GM19397 (cell line): ENCODE measurements around the gene OSCP1.

Experiments
- ATAC-seq: cut with Tn5 transposase; IDR thresholded peaks from one replicate; pipeline ENCODE4 v1.9.1; 2021; ENCODE audit warnings: mild to moderate bottlenecking, moderate library complexity; ENCODE audit not compliant: unreplicated experiment

OSCP1 gene

DNA sequence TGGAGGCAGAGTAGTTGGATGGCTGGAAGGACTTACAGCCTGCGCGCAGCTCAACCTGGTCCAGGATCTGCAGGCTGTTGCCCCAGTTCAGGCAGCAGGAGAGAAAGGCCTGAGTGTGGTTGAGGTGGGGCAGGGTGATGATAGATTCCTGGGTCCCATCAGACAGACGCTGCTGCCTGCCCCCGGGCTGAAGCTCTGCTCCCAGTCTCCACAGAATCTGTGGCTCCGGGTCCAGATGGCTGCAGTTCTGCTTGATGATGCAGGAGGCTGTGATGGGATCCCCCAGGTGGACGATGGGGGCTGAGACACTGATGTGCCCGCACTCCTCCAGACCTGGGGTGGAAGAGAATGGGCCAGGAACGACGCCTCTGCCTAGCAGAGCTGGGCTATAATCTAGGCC is 25.1 kb upstream of the OSCP1 start:
- no peak for ATAC-seq

DNA sequence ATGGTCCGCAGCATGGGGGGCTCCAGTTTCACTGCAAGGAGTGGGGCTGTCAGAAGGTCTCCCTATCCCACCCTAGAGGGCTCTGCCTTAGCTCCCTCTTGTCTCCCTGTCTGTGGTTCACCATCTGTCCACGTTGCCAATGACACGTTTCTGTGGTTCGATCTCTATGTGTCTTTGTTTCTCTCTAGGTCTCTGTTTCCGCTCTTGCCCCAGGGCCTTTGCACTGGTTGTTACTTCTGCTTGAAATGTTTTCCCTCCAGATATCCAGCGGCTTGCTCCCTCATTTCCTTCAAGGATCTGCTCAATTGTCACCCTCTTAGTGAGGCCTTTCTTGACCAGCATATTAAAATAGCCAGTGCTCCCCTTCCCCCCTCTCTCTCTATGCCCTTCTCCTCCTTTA is 22.4 kb upstream of the OSCP1 start:
- no peak for ATAC-seq

DNA sequence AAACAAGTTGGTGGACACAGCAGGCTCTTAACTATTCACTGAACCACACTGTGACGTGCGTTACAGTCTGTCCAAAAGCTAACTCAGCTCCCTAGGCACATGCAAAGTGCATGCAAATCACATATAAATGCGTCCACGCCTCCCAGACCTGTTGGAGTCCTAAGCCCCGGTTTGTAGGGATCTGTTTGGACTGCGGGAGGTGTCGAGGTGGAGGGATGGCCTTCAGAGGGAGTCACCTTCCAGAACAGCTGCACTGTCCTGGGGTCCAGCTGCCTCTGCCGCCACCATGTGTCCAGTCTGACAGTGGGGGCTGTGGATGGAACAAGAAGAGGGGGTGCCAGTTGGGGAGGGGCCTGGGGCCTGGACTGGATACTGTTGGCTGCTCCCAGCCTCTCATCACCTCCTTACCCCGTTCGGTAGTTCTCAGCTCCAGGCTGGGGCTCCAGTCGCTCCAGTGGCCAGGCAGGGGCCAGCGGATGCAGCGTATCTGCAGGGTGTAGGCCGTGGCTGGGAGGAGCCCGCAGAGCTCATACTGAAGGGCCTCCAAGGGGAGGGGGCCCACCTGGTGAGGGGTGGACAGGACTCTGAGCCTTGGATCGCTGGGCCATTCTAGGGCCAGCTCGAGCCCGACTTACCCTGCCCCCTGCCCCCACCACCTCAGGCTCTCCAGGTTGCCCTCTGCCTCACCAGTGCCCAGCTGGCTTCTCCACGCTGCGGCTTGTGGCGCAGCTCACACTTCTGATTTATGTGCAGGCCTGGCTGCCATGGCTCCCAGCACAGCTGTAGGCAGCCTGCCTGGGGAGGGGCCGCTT is 21.8 kb upstream of the OSCP1 start:
- ATAC-seq: no peak

DNA sequence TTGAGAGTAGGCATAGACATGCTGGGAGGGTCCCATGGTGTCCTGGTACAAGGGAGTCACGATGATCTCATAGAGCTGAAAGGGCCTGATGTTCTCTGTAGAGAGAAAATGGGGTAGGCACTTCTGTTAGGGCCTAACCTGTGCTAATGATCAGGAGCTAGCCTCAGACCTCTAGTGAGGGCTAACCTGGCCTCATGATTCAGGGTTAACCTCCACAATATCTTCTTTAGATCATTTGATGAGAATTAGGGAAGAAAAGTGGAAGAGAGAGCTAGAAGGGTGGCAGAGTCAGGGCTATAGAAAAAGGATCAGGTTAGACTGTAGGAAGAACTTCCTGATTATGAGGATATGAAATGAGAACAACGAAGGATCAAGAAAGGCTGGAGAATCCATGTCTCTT is 18.9 kb upstream of the OSCP1 start:
- no peak for ATAC-seq

DNA sequence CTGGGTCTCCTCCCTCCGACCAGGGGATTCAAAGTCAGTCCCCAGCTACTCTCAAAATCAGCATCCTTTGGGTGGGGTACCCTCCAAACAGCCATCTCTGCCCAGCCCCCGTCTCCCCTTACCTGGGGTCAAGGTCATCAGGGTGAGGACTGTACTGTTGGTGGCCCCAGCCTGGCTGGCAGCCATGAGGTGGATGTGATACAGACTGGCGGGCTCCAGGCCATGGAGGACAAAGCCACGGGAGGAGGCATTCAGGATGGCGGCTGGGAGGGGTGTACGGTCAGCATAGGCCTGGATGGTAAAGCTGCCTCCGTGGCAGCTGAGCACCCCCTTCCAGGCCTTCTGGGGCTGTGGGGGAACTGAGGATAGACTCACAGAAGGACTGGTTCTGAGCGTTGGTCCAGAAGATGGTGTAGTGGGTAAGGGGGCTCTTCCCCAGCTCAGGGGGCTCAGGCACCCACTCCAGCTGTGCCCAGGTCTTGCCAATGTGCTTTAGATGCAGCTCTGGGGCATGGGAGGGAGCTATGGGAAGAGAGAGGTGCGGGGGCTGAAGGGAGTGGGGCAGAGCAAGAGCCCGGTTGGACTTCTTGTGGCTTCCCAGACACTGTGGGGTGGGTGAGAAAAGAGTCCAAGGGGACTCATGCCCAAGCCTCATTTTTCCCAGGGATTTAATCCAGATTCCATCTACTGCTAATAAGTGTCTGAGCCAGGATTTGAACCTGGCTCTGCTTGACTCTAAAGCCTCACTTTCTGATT is 17.6 kb upstream of the OSCP1 start:
- no peak for ATAC-seq

DNA sequence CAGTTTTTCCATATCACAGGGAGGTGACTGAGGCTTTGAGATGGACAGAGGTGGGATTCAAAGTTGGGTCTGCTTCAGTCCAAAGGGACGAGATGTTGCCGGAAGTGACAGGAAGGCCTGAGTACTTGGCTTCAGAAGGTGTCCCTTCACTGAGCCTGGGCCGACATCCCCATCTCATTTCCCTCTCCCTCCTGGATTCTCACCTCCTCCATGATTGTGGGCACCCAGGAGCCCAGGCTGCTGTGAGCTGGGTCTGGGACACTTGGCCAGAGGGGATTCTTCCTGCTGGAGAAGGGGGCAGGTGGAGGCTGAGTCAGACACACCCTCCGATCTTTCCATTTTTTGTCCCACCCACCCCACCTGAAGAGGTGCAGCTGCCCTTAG is 16.8 kb upstream of the OSCP1 start:
- no peak for ATAC-seq

DNA sequence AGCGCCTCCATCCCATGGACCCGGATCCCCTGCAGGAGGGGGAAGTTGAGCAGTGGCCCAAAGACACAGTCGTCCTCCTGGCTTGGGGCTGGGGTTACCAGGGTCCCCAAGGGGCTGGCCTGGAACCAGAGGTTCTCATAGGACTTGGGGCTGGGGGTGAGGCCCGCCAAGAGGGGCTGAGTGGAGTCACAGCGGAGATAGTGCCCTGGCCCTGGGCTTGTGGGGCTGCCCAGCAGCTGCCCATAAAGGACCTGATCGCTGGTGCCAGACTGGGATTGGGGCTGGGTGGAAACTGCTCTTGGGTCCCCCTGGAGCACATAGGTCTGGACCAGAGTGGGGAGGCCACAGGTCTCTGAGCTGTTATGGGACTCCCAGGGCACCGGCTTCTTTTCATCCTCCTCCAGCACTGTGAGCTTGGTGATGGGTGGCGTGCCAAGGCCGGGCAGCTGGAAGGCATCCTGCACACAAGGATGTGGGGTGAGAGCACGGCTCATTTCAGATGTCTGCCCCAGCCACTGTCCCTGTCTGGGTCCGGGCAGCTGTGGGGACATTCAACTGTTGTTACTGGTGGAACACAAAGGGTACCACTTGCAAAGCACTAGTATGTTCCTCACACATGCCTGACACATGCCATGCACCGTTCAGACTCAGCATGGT is 16.2 kb upstream of the OSCP1 start:
- no peak for ATAC-seq

DNA sequence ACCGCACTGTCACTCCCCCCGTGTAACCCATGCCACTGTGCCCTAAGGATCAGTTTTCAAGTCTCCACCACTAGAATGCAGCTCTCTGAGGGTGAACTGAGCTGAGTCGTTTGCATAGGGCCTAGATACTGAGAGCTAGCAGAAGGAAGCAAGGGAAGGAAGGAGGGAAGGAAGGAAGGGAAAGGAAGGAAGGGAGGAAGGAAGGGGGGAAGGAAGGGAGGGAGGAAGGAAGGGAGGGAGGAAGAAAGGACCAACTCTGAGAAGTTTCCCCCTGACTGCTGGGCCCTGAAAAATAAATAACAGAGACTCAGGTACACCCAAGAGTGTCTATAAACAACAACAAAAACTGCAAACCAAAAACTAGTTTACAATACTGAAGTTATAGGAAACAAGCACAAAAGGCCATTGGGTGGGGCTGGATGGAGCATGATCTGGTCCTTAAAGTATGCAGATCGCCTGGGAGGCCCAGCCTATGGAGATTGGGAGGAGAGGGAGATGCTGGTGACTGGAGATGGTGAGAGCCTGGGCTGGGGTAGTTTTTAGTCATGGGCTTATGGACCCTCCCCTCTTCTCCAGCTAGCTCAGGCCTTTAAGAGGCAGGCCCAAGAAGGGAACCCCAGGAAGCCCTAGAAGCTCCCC is 15.6 kb upstream of the OSCP1 start:
- no peak for ATAC-seq

DNA sequence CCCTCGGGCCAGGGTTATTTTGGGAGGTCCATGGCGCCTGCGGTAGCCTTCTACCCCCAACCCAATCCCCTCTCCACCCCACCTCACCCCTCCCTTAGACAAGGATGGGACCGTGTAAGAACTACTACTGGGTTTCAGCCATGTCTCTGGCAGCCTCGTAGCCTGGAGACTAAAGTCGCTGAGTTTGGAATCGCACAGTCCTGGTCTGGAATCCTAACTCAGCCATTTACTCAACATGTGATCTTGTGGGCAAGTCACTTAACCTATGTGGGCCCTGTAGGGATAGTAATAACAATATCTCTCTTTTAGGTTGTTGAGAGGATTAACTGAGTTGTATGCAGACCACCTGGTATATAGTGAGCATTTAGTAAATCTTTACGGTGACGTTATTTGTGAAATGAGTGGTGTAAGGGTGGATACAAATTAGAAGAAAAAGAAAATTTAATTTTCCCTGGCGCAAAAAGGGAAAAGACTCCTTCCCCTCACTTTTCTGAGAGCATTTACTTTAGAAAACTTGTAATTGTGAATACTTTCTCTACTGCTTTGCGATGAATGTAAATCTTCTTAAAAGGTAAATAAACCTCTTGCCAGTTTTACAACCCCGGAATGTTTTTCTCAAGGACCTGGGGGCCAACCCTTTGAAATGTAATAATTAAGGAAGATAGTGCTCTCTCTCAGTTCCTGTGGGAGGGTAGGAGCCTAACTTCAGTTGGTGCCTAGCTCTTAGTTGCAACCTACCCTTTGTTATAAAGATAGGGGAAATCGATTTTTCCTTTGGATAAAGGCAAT is 14.5 kb upstream of the OSCP1 start:
- peak; percentile 25 for ATAC-seq

DNA sequence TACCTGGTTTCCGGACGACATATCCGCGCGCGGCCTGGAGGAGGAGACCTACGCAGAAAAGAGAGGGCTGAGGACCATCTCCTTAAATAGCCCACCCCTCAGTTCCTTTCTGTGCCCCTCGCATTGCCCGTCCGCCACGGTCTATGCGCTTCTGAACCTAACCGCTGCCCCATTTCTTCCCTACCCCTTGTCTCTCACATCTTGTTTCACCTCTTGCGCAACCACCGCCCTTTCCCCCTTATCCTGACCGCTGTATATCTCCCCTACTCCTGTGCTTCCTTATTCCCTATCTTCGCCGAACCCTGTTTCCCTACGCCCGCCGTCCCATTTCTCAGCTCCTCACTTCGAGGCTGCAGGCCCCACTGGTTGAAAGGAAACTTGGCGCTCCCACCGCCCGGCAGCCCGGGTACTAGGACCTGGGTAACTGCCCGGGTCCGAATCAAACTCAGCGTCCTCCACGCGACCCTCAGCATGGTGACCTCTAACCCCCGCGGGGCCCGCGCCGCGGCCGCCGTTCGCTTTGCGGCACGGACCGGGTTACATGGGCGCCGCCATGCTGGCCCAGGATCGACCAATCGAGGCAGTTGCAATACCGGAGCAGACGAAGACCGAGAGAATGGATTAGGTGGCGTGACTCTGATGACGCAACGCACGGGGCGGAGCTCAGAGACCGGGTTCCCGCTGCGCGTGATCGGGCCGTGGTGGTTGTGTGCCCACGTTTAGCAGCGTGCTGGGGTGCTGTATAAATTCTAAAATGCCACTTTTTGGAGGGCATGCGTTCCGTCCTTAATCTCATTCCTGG is 13.8 kb upstream of the OSCP1 start, which contains the start of gene MRPS15:
MRPS15 (minus strand) TSS at position 582 of the 802 bp plus-strand sequence; CDS start at position 473, 109 bp downstream.
- ATAC-seq: peak; percentile 95

DNA sequence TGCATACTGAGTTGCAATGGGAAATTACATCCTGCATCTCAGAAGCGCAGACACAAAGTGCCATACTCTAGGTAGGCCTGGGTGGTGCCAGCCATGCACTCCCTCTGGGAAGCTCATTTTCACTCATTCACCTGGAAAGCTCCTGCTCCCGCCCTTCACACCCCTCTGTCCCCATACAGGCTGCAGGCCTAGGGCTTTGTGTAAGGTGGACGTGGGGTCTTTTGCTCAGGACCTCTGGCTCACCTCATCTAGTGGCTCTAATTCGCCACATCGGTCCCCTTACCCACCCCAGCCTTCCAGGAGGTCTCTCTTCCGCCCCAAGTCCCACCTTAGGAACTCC is 13.2 kb upstream of the OSCP1 start:
- ATAC-seq: no peak

DNA sequence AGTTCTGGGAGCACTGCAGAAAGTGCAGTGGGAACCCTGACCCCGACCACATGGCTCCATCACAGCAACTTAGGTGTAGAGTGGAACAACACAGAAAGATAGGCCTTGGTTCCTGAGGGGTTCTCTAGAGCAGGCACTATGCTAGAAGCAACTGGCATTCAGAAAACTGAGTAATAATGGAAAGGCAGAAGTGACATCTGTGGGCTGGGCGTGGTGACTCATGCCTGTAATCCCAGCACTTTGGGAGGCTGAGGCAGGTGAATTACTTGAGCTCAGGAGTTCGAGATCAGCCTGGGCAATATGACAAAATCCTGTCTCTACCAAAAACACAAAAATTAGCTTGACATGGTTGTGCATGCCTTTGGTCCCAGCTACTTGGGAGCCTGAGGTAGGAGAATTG is 8.7 kb upstream of the OSCP1 start:
- no peak for ATAC-seq

DNA sequence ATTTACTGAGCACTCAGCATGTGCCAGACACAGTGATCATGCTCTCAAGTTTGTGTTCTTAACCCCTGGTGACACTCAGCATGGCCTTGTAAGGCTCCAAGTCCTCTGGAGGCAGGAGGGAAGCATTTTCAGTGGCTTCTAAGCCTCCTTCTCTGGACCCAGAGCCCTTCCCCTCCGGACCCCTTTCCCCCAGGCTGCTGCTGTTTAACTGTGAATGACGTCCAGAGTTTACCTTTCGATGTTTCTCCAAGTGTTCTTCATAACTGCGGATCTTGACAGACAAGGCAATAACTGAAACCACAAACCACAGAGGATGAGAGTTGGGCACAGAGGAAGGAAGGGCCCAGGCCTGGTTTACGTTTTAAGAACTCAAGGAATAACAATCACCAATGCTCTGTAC is 7.4 kb upstream of the OSCP1 start:
- no peak for ATAC-seq

DNA sequence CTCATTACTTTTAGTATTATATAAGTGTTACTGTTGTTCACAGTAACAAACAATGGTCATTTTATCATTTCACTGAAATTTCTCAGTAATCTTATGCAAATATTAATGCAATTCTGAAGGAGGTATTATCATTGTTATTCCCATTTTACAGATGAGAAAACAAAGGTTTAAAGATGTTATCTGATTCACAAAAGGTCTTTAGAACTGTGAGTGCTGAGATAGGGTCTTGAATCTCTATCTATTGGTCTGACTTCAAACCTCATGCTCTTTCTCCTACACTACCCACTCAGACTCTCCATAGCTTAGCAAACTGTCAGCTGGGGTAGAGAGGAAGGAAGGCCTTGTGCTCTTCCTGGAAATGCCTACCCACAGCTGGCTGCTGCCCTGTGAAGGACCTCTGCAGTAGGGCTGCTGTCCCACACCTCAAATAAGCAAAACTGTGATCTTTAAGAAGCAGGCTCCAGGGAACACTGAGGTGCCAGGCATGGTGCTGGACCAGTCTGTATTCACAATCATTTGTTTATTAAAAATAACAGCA is 6.2 kb upstream of the OSCP1 start:
- no peak for ATAC-seq

DNA sequence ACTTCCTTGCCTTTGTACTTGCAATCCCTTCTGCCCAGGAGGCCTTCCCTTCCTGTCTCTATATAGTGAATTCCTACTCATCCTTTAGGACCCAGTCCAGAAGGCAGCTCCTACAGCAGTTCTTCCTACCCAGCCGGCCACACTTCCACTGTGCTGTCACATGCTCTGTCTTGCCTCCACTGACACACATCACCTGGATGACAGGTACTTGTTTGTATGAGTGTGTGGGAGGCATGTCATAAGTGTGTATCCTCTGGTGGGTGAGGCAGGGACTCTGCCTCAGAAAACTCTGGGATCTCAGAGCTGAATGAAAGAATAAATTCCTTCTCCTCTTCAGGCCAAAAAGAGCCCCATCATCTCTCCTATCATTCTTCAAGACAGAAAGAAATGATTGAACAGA is 5.1 kb upstream of the OSCP1 start:
- no peak for ATAC-seq

DNA sequence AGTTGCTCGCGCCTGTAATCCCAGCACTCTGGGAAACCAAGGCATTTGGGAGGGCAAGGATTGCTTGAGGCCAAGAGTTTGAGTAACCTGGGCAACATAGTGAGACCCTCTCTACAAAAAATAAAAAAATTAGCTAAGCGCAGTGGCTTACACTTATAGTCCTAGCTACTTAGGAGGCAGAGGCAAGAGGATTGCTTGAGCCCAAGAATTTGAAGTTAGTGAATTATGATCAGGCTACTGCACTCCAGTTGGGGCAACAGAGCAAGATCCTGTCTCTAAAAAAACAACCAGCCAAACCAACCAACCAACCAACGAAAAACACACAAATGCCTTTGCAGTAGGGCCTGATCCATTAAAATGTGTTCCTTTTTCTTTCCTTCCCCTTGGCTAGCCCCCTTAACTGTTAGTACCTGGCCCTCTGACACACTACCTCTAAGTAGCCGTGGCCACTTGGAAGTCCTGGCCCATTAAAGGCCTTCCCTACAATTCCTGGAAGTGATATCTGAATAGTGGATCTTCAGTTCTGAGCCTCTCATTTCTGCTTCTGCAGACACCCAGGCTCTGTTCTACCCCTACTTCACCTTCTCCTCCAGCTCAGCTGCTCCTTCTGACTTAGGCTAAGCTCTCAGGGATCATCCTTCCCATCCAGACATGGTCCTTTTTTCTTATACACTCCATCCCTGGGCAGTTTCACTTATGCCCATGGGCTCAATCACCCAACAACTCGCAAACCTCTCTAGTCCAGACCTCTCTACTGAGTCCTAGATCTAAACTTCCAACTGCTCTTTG is 3.5 kb upstream of the OSCP1 start:
- no peak for ATAC-seq

DNA sequence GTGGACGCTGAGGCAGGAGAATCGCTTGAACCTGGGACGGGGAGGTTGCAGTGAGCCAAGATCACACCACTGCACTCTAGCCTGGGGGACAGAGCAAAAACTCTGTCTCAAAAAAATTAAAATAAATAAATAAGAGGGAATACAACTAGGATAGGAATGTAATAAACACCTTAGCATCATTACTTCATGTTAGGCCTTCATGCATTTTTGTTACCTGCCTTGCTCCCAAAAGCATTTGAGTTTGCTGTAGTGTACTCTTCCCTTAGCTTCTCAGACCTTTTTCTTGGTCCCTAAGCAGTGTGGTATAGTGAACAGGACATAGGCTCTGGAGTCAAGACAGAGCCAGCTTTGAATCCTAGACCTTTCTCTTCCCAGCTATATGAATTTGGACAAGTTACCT is 2.8 kb upstream of the OSCP1 start:
- no peak for ATAC-seq

DNA sequence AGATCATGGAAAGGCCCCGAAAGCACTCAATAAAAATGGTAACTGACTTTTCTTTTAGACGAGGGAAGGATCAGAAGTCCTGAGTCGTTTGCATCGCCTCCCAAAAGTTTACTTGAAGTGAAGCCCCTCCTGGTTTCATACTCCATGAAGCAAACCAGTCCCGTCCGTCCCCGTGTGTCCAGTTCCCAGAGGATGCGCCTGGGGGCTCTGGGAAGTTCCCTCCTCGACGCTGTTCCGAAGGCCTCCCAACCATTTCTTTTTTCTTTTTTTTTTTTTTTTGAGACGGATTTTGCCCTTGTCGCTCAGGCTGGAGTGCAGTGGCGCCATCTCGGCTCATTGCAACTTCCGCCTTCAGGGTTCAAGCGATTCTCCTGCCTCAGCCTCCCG is 661 bp upstream of the OSCP1 start:
- ATAC-seq: no peak

DNA sequence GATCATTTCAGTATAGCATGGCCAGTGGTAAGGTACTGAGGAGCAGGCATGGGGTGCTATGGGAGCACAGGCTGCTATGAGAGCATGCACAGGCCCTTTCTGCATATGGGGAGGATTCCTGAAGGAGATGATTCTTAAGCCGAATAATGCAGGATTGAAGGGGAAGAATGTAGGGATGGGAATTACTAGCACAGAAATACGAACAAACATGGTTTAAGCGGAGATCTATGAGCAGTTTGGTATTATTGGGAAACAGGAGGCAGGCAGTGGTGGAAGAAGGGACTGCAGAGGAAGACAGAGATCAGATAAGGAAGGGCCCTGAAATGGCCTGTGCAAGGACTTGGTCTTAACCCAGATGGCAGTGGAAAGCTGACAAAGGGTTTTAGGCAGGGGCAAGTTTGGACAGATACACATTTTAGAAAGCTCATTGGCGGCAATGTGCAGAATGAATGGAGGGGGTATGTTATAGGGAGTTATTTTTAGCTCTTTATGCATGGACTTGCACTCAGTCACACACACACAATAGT is 1.7 kb downstream of the OSCP1 start:
- no peak for ATAC-seq
